SK-N-DZ (cell line): ENCODE results near the gene TMEM59.
"Not testable (repeated sequence)": the region's sequence is repeated elsewhere in the genome, so short reads cannot be mapped to it uniquely, and the experiment has no call there.

Experiments used
- DNase-seq: peaks from one replicate; pipeline ENCODE4 v3.0.0-alpha.2; 2015; ENCODE audit warnings: low spot score

TMEM59 gene

GRCh38 chr1:54013393-54014008 lies 39.5 kb downstream of the TMEM59 start:
- no peak for DNase-seq

- DNase-seq: no peak
These were observed 40.1 kb downstream of the TMEM59 start for GRCh38 chr1:54012863-54013262.

- no peak for DNase-seq
These were observed 41.0 kb downstream of the TMEM59 start for GRCh38 chr1:54012008-54012325.

GRCh38 chr1:54011316-54012007 lies 41.5 kb downstream of the TMEM59 start:
- DNase-seq: no peak

- no peak for DNase-seq
These were observed 42.4 kb downstream of the TMEM59 start for GRCh38 chr1:54010415-54011117.

GRCh38 chr1:54009406-54009805 lies 43.6 kb downstream of the TMEM59 start:
- DNase-seq: no peak

GRCh38 chr1:54008876-54009275 lies 44.1 kb downstream of the TMEM59 start:
- DNase-seq: no peak

GRCh38 chr1:54007613-54008012 lies 45.4 kb downstream of the TMEM59 start:
- no peak for DNase-seq

GRCh38 chr1:54006508-54006907 lies 46.5 kb downstream of the TMEM59 start:
- no peak for DNase-seq

- no peak for DNase-seq
These were observed 48.4 kb downstream of the TMEM59 start for GRCh38 chr1:54004481-54005049.

GRCh38 chr1:54003750-54004480 lies 49.1 kb downstream of the TMEM59 start:
- not testable (repeated sequence) for DNase-seq

GRCh38 chr1:54003249-54003646 lies 49.8 kb downstream of the TMEM59 start:
- DNase-seq: no peak

- DNase-seq: no peak
These were observed 50.3 kb downstream of the TMEM59 start for GRCh38 chr1:54002544-54003248.

GRCh38 chr1:54001591-54001990 lies 51.4 kb downstream of the TMEM59 start:
- DNase-seq: no peak

GRCh38 chr1:53999920-54000319 lies 53.1 kb downstream of the TMEM59 start:
- no peak for DNase-seq

GRCh38 chr1:53998223-53998622 lies 54.8 kb downstream of the TMEM59 start:
- DNase-seq: no peak

- no peak for DNase-seq
These were observed 57.3 kb downstream of the TMEM59 start for GRCh38 chr1:53995683-53996082.

- DNase-seq: not testable (repeated sequence)
These were observed 58.5 kb downstream of the TMEM59 start for GRCh38 chr1:53994516-53994915.

- DNase-seq: no peak
These were observed 60.7 kb downstream of the TMEM59 start for GRCh38 chr1:53992085-53992874.

- DNase-seq: no peak
These were observed 65.1 kb downstream of the TMEM59 start for GRCh38 chr1:53987880-53988279.
